Mesothelial cell of epicardium (in vitro differentiated cells): Measurements from ENCODE around the gene TMEM239. TPM values are rescaled to one million over a fixed set of nuclear protein-coding genes. Genes with fewer than 3 reads are reported as not detected.

Source experiments
- DNase-seq, 2 experiments: peaks; one replicate each; pipeline ENCODE4 v3.0.0; 2021; ENCODE audit warnings: low spot score in 2 of 2; ENCODE audit not compliant: unreplicated experiment in 2 of 2
- H3K27ac Mint-ChIP-seq: 2 replicates; pipeline ENCODE4 v1.8.0; 2021; ENCODE audit warnings: mixed read lengths
- H3K27me3 Mint-ChIP-seq: 2 replicates; pipeline ENCODE4 v1.8.0; 2021; ENCODE audit warnings: low read depth, mixed read lengths
- H3K36me3 Mint-ChIP-seq: 2 replicates; pipeline ENCODE4 v1.8.0; 2021; ENCODE audit warnings: mixed read lengths
- H3K4me1 Mint-ChIP-seq: 2 replicates; pipeline ENCODE4 v1.8.0; 2021; ENCODE audit warnings: mixed read lengths
- H3K4me3 Mint-ChIP-seq: 2 replicates; pipeline ENCODE4 v1.8.0; 2021; ENCODE audit warnings: mild to moderate bottlenecking, moderate library complexity, mixed read lengths
- H3K9me3 Mint-ChIP-seq: 2 replicates; pipeline ENCODE4 v1.8.0; 2021; ENCODE audit warnings: mixed read lengths
- total RNA-seq: library from RNA; stranded (reverse); gene quantifications from 3 replicates; pipeline ENCODE4 v1.2.1, GENCODE V29; 2021
- TF ChIP-seq, protein P1 (sequence below): fragments of 200-600 bp; sonication (generic); IDR thresholded peaks from one replicate; pipeline ENCODE4 v1.5.0; 2021; ENCODE audit warnings: antibody characterized with exemption; ENCODE audit not compliant: unreplicated experiment

Gene TMEM239
- total RNA-seq, 1 donor from 2014 or later, result not detected

DNA sequence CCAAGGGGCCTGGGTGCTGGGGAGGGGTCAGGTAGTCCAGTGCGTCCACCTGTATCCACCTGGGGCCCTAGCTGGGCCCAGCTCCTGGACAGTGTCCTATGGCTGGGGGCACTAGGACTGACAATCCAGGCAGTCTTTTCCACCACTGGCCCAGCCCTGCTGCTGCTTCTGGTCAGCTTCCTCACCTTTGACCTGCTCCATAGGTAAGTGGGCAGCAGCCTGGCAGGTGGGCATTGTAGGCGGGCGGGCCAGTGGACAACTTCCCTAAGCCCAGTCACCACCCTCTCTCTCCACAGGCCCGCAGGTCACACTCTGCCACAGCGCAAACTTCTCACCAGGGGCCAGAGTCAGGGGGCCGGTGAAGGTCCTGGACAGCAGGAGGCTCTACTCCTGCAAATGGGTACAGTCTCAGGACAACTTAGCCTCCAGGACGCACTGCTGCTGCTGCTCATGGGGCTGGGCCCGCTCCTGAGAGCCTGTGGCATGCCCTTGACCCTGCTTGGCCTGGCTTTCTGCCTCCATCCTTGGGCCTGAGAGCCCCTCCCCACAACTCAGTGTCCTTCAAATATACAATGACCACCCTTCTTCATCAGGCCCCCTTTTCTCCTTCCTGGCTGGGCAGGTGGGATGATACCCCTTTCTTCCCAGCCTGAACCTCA is 793 bp upstream of the TMEM239 start:
- Mint-ChIP-seq H3K4me3 (no peak overlapping the region), H3K27ac (peak overlapping the region; percentile 88)

DNA sequence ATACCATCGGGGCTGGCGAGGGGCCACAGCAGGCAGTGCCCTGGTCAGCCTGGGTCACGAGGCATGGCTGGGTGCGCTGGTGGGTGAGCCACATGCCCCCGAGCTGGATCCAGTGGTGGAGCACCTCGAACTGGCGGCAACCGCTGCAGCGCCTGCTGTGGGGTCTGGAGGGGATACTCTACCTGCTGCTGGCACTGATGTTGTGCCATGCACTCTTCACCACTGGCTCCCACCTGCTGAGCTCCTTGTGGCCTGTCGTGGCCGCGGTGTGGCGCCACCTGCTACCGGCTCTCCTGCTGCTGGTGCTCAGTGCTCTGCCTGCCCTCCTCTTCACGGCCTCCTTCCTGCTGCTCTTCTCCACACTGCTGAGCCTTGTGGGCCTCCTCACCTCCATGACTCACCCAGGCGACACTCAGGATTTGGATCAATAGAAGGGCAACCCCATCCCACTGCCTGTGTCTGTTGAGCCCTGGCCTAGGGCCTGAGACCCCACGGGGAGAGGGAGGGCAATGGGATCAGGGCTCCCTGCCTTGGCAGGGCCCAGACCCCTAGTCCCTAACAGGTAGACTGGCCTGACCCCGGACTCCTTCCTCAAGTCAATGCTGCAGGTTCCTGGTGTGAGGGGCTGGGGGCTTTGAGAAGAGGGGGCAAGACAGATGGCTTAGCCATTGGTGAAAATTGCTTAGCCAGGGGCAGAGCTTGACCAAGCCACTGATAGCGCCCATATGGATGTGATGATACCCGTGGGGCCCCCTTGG is 598 bp downstream of the TMEM239 start:
- TF ChIP-seq, protein P1, sequence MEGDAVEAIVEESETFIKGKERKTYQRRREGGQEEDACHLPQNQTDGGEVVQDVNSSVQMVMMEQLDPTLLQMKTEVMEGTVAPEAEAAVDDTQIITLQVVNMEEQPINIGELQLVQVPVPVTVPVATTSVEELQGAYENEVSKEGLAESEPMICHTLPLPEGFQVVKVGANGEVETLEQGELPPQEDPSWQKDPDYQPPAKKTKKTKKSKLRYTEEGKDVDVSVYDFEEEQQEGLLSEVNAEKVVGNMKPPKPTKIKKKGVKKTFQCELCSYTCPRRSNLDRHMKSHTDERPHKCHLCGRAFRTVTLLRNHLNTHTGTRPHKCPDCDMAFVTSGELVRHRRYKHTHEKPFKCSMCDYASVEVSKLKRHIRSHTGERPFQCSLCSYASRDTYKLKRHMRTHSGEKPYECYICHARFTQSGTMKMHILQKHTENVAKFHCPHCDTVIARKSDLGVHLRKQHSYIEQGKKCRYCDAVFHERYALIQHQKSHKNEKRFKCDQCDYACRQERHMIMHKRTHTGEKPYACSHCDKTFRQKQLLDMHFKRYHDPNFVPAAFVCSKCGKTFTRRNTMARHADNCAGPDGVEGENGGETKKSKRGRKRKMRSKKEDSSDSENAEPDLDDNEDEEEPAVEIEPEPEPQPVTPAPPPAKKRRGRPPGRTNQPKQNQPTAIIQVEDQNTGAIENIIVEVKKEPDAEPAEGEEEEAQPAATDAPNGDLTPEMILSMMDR, result no peak
- peak overlapping the region; percentile 36 for H3K27ac Mint-ChIP-seq

More for the DNA sequence above, 793 bp upstream of the TMEM239 start:
- H3K9me3 Mint-ChIP-seq, result peaks cover 19% of the 10 kb centered on the region
- H3K27me3 Mint-ChIP-seq, result no peaks in the 10 kb centered on the region
- no peak for DNase-seq
- TF ChIP-seq, protein P1, result no peak
- H3K4me1 Mint-ChIP-seq, result peaks cover 35% of the 10 kb centered on the region
- H3K36me3 Mint-ChIP-seq, result no peaks in the 10 kb centered on the region

DNA sequence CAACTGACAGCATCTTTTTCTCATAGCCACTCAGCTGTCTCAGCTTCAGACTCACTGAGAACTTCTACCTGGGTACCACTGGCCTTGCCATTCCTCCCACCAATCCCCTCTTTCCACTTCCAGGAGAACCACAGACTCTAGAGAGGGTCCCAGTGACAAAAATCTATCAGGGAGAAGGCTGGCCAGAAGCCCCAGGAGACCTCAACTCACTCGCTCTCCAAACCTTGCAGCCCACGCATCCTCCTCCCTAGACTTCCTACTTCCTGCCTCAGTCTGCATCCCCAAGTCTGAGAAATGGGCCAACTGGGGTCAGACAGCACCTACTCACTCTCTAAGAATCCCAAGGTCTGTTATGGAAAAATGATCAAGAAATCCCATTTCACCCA is 1.2 kb downstream of the TMEM239 start:
- no peaks in the 10 kb centered on the region for H3K36me3 Mint-ChIP-seq
- peaks cover 7% of the 10 kb centered on the region for H3K9me3 Mint-ChIP-seq
- no peak for DNase-seq
- peak overlapping the region; percentile 30 for H3K27ac Mint-ChIP-seq
- H3K4me1 Mint-ChIP-seq, result peaks cover 46% of the 10 kb centered on the region
- H3K4me3 Mint-ChIP-seq, result no peak overlapping the region
- peaks cover 3% of the 10 kb centered on the region for H3K27me3 Mint-ChIP-seq
- TF ChIP-seq, protein P1, result no peak

More for the DNA sequence above, 598 bp downstream of the TMEM239 start:
- Mint-ChIP-seq H3K27me3 (peaks cover 3% of the 10 kb centered on the region), H3K4me1 (peaks cover 42% of the 10 kb centered on the region), H3K36me3 (no peaks in the 10 kb centered on the region), H3K9me3 (peaks cover 12% of the 10 kb centered on the region), H3K4me3 (no peak overlapping the region)
- DNase-seq, result no peak

DNA sequence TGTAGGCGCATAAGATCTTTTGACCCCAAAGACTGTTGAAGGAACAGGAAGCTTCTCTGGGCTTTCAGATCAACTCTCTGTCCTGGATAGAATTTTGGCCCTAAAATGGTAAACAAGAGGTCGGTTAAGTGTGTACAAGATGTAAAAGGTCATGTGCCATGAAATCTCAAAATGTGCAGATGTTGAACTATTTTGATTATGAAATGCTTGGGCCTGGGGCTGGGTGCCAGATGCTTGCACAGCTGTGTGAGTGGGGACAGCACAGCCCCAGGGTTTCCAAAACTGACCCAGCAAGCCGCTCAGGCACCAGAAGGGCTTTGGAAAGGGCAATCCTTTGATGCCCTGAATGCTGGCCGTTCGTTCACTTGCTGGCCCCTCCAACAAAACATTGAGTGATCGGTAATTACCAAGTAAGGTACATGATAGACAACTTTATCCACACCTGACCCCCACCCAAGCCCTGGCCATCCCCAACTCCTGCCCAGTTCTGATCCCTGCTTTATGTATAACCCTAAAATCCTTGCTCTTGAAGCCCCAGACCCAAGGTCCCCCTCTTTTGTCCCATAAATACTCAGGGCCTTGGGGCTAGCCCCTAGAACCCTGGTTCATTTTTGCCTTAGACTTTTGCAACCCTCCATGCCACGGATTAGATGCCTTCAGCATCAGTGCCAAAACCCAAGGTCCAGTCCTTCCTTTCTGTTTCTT is 1.9 kb downstream of the TMEM239 start:
- TF ChIP-seq, protein P1, result no peak
- peak overlapping the region; percentile 93 for H3K27ac Mint-ChIP-seq
- no peaks in the 10 kb centered on the region for H3K36me3 Mint-ChIP-seq
- no peak overlapping the region for H3K4me3 Mint-ChIP-seq
- H3K4me1 Mint-ChIP-seq, result peaks cover 46% of the 10 kb centered on the region
- no peak for DNase-seq
- H3K9me3 Mint-ChIP-seq, result peaks cover 3% of the 10 kb centered on the region
- peaks cover 3% of the 10 kb centered on the region for H3K27me3 Mint-ChIP-seq

DNA sequence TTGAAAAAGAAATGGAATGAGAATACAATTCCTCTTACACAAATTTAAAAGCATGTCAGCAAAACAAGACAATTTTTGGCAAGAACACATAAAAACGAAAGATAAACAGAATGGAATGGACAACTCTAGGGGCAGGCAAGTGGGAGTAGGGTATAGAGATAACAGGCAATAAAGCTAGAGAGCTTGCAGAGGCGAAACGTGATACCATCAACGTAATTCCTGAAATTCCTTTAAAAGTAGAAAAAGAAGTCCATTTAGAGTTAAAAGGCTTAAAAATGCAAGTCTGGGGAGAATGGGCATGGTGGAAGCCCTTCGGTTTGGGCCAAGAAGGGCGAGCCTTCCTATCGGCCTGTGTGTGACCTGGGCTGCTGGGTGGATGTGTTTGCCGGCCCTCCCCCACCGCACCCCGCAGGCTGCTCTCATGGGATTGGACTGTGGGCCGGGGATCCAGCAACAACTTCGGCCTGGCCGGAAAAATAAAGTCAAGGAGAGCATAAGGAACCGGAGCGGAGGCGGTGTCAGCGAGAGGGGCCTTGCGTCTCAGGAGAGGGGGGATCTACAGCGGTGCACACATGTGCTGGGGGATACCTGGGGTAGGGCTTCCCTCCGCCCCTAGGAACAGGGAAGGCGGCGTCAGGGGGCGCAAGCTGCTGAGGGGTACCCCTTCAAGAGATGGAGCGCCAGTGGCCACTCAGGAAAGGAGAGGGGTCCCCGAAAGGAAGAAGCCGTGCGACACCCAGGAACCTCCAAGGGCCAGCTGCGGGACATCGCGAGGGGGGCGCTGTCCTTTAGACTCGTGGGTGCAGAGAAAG is 4.1 kb downstream of the TMEM239 start:
- TF ChIP-seq, protein P1, result no peak
- peak in 1 of 2 experiments; percentile 59 for DNase-seq
- H3K4me3 Mint-ChIP-seq, result peak overlapping the region; percentile 56
- H3K27me3 Mint-ChIP-seq, result peaks cover 3% of the 10 kb centered on the region
- no peaks in the 10 kb centered on the region for H3K9me3 Mint-ChIP-seq
- H3K4me1 Mint-ChIP-seq, result peaks cover 30% of the 10 kb centered on the region
- H3K36me3 Mint-ChIP-seq, result no peaks in the 10 kb centered on the region
- H3K27ac Mint-ChIP-seq, result peak overlapping the region; percentile 99
